Pancreas (tissue), 10 donors: ENCODE measurements around the gene FOXM1. TPM values are rescaled to one million over a fixed set of nuclear protein-coding genes. Genes with fewer than 3 reads are reported as not detected.

ENCODE experiments used
- ATAC-seq, 4 donors: fragments of 200-7000 bp; cut with Tn5 transposase; one replicate each; pipeline versions ENCODE4 v1.8.0 to v1.9.1; 2020; ENCODE audit warnings: mild to moderate bottlenecking in 4 of 4, moderate library complexity in 4 of 4
- DNase-seq, 6 donors: peaks; one replicate each; pipeline ENCODE4 v3.0.0-alpha.2; 2020
- FAIRE-seq: peaks from 2 replicates; lab custom pipeline; 2012; peaks lifted over from hg19 to GRCh38; lab: Jason Lieb, UNC
- H3K27ac ChIP-seq, 4 donors: fragments of 200-600 bp; sonication (generic); 1 replicate in 3 of 4; 2 replicates in 1 of 4; pipeline versions ENCODE4 v1.5.0 to v1.8.0; 2020
- H3K27me3 ChIP-seq, 4 donors: fragments of 200-600 bp; one replicate each; pipeline ENCODE4 v1.8.0; 2021
- H3K36me3 ChIP-seq, 3 donors: fragments of 200-600 bp; sonication (generic) in 1 of 3; one replicate each; pipeline versions ENCODE4 v1.5.0 to v1.8.0; 2020 to 2021
- H3K4me1 ChIP-seq, 3 donors: fragments of 200-600 bp; one replicate each; pipeline ENCODE4 v1.8.0; 2021
- H3K4me3 ChIP-seq, 4 donors: fragments of 200-600 bp; sonication (generic) in 2 of 4; one replicate each; pipeline versions ENCODE4 v1.5.0 to v1.8.0; 2020 to 2021
- H3K9me3 ChIP-seq, 4 donors: fragments of 200-600 bp; one replicate each; pipeline ENCODE4 v1.8.0; 2021
- WGBS, 2 donors: extraction: QIAGEN DNeasy Blood & Tissue Kit; methylation state at CpG; one replicate each; pipeline ENCODE4 v1.1.7; 2013; 5-methylcytosine and 5-hydroxymethylcytosine counted together
- intact Hi-C, 3 donors: fragments of 100-400 bp; cut with DNase I; formaldehyde crosslinking; loops; one replicate each; pipeline versions ENCODE4 v1.11.1 to v1.14.2; 2022
- polyA plus RNA-seq, 2 donors: library from polyadenylated mRNA; stranded (reverse); fragments of 200-250 nt; gene quantifications; one replicate each; pipeline ENCODE4 v1.2.3, GENCODE V29; 2013
- total RNA-seq, 6 donors: library from RNA; stranded (reverse); fragmentation: NEBNext Ultra II Directional in 4 of 6; extraction: Animal tissue kit (Norgen Biotek cat#: 25700) in 4 of 6; gene quantifications; one replicate each; pipeline versions ENCODE4 v1.2.1 to v1.2.4, GENCODE V29; 2021 to 2023
- TF ChIP-seq, protein P1 (sequence below), 4 donors: fragments of 200-600 bp; sonication (generic) in 3 of 4; IDR thresholded peaks; one replicate each; pipeline versions ENCODE4 v1.5.0 to v1.8.0; 2021; ENCODE audit warnings: antibody characterized with exemption in 4 of 4
- donor health status: healthy with polysubstance abuse.
- donor health status: DM: no; HTN: no; CAD: no; lungs with moderate emphysema.
- donor health status: DM: no; HTN: no; CAD: no.
- donor health status: control.
- donor health status: control.
- donor health status: Bipolar disorder and iron deficiency.
- donor health status: DM: yes; HTN: yes; CAD: no.
- donor health status: DM: no; HTN: no; CAD: no.
- donor health status: DM: no; HTN: no; CAD: no.
- donor health status: DM: yes; HTN: yes; CAD: no.

FOXM1 gene
- total and polyA plus RNA-seq, 8 donors: 0.12 to 1.5 (median 0.60) TPM; not detected in 1

- TF ChIP-seq, protein P1, sequence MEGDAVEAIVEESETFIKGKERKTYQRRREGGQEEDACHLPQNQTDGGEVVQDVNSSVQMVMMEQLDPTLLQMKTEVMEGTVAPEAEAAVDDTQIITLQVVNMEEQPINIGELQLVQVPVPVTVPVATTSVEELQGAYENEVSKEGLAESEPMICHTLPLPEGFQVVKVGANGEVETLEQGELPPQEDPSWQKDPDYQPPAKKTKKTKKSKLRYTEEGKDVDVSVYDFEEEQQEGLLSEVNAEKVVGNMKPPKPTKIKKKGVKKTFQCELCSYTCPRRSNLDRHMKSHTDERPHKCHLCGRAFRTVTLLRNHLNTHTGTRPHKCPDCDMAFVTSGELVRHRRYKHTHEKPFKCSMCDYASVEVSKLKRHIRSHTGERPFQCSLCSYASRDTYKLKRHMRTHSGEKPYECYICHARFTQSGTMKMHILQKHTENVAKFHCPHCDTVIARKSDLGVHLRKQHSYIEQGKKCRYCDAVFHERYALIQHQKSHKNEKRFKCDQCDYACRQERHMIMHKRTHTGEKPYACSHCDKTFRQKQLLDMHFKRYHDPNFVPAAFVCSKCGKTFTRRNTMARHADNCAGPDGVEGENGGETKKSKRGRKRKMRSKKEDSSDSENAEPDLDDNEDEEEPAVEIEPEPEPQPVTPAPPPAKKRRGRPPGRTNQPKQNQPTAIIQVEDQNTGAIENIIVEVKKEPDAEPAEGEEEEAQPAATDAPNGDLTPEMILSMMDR (IDR thresholded peaks at IDR 0.05): no peak
- DNase-seq (no peak), FAIRE-seq (no peak), ATAC-seq (no peak)
- 91% methylated on average over 11 to 12 of the region's 12 CpGs for WGBS, 2 donors
- no peaks in the 10 kb centered on the region for H3K36me3 ChIP-seq
- peaks cover 4 to 5% (median 4%) of the 10 kb centered on the region in 3 donors for H3K4me1 ChIP-seq
- no peaks in the 10 kb centered on the region for H3K9me3 ChIP-seq
- H3K4me3 ChIP-seq: no peak overlapping the region
- no peak overlapping the region for H3K27ac ChIP-seq
- no peaks in the 10 kb centered on the region for H3K27me3 ChIP-seq
- intact Hi-C loops: loop anchor here in 1 of 3 donors (10.0 kb wide), 2 partner anchors 86 to 176 kb away; no protein-coding TSS in a partner anchor
Observed at GRCh38 chr12:2858944-2859421, 18.0 kb downstream of the FOXM1 start.

- intact Hi-C loops: loop anchor here in 1 of 3 donors (10.0 kb wide), 2 partner anchors 86 to 176 kb away; no protein-coding TSS in a partner anchor
- 86 to 88% methylated on average over 2 of the region's 2 CpGs for WGBS, 2 donors
- H3K27ac ChIP-seq: no peak overlapping the region
- H3K36me3 ChIP-seq: no peaks in the 10 kb centered on the region
- H3K9me3 ChIP-seq: no peaks in the 10 kb centered on the region
- TF ChIP-seq, protein P1 (IDR thresholded peaks at IDR 0.05): no peak
- H3K27me3 ChIP-seq: no peaks in the 10 kb centered on the region
- peaks cover 4 to 7% (median 5%) of the 10 kb centered on the region in 3 donors for H3K4me1 ChIP-seq
- H3K4me3 ChIP-seq: no peak overlapping the region
- no peak for ATAC-seq
- FAIRE-seq: no peak
- no peak for DNase-seq
Observed at GRCh38 chr12:2858334-2858733, 18.6 kb downstream of the FOXM1 start.

- FAIRE-seq (no peak), ATAC-seq (no peak), DNase-seq (no peak)
- 91% methylated on average over 7 of the region's 7 CpGs for WGBS, 2 donors
- TF ChIP-seq, protein P1 (IDR thresholded peaks at IDR 0.05): no peak
- Histone ChIP-seq H3K27me3 (no peaks in the 10 kb centered on the region), H3K36me3 (no peaks in the 10 kb centered on the region), H3K27ac (no peak overlapping the region), H3K4me3 (no peak overlapping the region), H3K4me1 (peaks cover 4 to 7% (median 5%) of the 10 kb centered on the region in 3 donors), H3K9me3 (no peaks in the 10 kb centered on the region)
- intact Hi-C loops: loop anchor here in 1 of 3 donors (10.0 kb wide), 2 partner anchors 87 to 177 kb away; no protein-coding TSS in a partner anchor
Observed at GRCh38 chr12:2857576-2857975, 19.4 kb downstream of the FOXM1 start.

DNA sequence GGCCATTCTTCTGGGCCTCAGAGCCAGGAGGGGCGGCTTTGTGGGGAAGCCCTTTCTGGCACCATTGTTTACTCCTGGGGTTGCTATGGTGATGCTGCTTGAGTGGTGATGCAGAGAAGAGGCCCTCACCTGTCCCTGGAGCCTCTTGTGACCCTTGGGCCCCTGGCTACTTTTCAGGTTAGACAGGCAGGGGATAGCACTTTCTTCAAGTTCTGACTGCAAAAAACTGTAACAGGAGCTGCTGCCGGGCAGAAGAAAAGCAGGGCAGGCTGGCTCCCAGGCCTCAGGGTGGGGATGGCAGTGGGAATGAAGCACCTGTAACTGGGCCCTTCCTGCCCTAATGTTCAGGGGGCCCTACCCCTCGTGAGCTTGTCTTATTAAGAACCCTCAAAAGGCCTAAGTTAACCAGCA is 19.9 kb downstream of the FOXM1 start, which contains the start of gene TEX52:
Gene TEX52, minus strand, starts transcription at position 19 of the 411 bp plus-strand sequence. Its CDS starts 13 bp downstream, at position 6.
- no peak for DNase-seq
- no peaks in the 10 kb centered on the region for H3K36me3 ChIP-seq
- TF ChIP-seq, protein P1 (IDR thresholded peaks at IDR 0.05): no peak
- H3K4me3 ChIP-seq: no peak within 1 kb of the TSS
- no peaks in the 10 kb centered on the region for H3K9me3 ChIP-seq
- no peaks in the 10 kb centered on the region for H3K27me3 ChIP-seq
- ATAC-seq: no peak
- intact Hi-C loops: loop anchor here in 1 of 3 donors (10.0 kb wide), 2 partner anchors 88 to 178 kb away; no protein-coding TSS in a partner anchor
- H3K27ac ChIP-seq: no peak within 1 kb of the TSS
- 54 to 57% methylated on average over 3 of the region's 3 CpGs for WGBS, 2 donors
- FAIRE-seq: no peak
- H3K4me1 ChIP-seq: peaks cover 4 to 7% (median 5%) of the 10 kb centered on the region in 3 donors

GRCh38 chr12:2856051-2856450 is 20.9 kb downstream of the FOXM1 start:
- Histone ChIP-seq H3K36me3 (no peaks in the 10 kb centered on the region), H3K4me1 (peaks cover 4 to 7% (median 5%) of the 10 kb centered on the region in 3 donors), H3K27me3 (no peaks in the 10 kb centered on the region), H3K27ac (no peak overlapping the region), H3K4me3 (no peak overlapping the region), H3K9me3 (no peaks in the 10 kb centered on the region)
- no peak for FAIRE-seq
- intact Hi-C loops: loop anchor here in 1 of 3 donors (10.0 kb wide), 2 partner anchors 89 to 179 kb away; no protein-coding TSS in a partner anchor
- 91 to 93% methylated on average over 3 of the region's 3 CpGs for WGBS, 2 donors
- DNase-seq: peak in 1 of 6 donors; percentile 29
- ATAC-seq: peak in 2 of 4 donors; percentile 46 to 49
- TF ChIP-seq, protein P1 (IDR thresholded peaks at IDR 0.05): no peak
